MM.1S (cell line): ENCODE results near the gene NFKBIZ.

ENCODE experiments used
- EZH2 ChIP-seq: fragments of 300-600 bp; sonication (generic); optimal IDR thresholded peaks from 2 replicates; pipeline ENCODE3; 2017; ENCODE audit warnings: low read depth, mild to moderate bottlenecking, antibody characterized with exemption, low read length, mixed read lengths
- TF ChIP-seq, protein P1 (sequence below): fragments of 300-600 bp; sonication (generic); IDR thresholded peaks from 2 replicates; pipeline ENCODE4 v1.5.1; 2016; ENCODE audit warnings: antibody characterized with exemption, low read length, mixed read lengths

DNA sequence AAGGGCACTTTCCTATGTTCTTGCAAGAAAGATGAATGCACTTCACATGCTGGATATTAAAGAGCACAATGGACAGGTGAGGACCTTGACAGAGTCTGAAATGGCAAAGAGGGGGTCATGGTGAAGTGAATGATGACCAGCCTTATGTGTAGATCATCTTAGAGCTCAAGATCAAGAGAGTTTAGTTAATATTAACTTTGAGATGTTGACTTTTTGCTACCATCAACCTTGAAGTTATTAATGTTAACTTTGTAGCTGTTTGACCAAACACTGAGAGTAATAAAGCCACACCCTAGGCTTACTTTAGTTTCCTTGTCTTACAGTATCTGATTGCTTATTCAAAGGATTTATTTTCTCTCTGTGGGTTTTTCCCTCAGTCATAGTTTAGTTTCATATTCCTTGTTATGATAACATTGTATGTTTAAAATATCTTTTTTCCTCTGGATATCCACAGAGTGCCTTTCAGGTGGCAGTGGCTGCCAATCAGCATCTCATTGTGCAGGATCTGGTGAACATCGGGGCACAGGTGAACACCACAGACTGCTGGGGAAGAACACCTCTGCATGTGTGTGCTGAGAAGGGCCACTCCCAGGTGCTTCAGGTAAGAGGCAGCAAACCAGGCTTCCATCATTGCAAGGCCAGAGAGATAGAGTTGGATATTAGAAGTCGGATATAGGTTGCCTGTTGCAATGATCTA is 5.4 kb downstream of the NFKBIZ start:
- TF ChIP-seq, protein P1, sequence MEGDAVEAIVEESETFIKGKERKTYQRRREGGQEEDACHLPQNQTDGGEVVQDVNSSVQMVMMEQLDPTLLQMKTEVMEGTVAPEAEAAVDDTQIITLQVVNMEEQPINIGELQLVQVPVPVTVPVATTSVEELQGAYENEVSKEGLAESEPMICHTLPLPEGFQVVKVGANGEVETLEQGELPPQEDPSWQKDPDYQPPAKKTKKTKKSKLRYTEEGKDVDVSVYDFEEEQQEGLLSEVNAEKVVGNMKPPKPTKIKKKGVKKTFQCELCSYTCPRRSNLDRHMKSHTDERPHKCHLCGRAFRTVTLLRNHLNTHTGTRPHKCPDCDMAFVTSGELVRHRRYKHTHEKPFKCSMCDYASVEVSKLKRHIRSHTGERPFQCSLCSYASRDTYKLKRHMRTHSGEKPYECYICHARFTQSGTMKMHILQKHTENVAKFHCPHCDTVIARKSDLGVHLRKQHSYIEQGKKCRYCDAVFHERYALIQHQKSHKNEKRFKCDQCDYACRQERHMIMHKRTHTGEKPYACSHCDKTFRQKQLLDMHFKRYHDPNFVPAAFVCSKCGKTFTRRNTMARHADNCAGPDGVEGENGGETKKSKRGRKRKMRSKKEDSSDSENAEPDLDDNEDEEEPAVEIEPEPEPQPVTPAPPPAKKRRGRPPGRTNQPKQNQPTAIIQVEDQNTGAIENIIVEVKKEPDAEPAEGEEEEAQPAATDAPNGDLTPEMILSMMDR, result no peak
- TF ChIP-seq EZH2, result no peak
